ENCODE data around the gene TRPC3.

DNA sequence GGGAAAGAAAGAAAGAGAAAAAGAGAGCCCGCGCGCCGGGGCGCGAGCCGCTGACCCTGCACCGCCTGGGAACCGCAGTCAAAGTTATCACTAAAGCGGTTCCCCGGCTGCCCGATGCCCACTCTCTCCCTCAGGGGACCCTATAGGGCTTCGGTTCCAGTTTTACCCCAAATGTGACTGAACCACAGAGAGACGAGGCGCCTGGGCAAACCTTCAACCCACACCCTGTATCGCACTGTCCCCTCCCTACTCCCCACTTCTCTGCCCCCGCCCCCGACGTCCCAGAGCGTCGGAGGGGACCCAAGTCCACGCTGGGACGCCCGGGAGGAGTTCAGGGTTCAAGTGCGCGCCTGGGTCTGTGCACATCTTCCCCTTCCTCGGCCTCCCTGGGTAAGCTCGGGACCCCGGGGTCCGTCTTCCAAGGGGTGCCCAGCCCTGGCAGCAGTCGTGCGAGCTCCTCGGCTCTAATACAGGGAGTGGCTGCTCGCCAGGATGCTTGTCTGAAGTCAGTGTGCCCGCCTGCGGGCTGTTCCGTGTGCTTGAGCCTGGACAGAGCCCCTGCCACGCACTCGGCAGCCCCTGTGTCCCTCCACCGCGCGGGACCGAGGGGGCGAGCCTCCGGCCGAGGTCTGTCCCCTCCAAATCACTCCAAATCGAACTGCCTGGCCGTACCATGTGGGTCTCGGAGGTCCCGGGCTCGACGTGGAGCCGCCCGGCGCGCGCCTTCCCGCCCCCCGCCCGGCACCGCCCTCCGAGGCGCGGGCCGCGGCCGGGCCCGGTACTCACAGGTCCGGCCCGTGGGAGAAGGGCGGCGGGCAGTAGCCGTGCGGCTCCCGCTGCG lies 960 bp downstream of the TRPC3 start:
- no peak for TF ChIP-seq EZH2 (IDR thresholded peaks at IDR 0.05)
- TF ChIP-seq POLR2AphosphoS5 (IDR thresholded peaks at IDR 0.05; ENCODE audit: borderline replicate concordance, low read depth, low read length) = no peak
- TF ChIP-seq FOXP2 (optimal IDR thresholded peaks at IDR 0.05; ENCODE audit: control extremely low read depth, extremely low read length, insufficient read depth) = no peak

Measured in SK-N-MC (cell line).